OCI-LY1 (cell line): ENCODE data around the gene LTO1.

Source experiments
- H2AFZ ChIP-seq: fragments of 200-600 bp; sonication (generic), shearing (Covaris generic); 2 replicates; pipeline ENCODE4 v1.6.0; 2014; ENCODE audit warnings: antibody characterized with exemption, mild to moderate bottlenecking, low read length
- H3F3A ChIP-seq: fragments of 200-600 bp; sonication (generic), shearing (Covaris generic); 2 replicates; pipeline ENCODE4 v1.6.0; 2014; ENCODE audit warnings: mild to moderate bottlenecking, antibody characterized with exemption, low read length, moderate library complexity; ENCODE audit not compliant: insufficient read depth
- H3K27ac ChIP-seq: fragments of 200-600 bp; sonication (generic); 2 replicates; pipeline ENCODE4 v1.5.1; 2014; ENCODE audit warnings: low read length, mixed run types, mild to moderate bottlenecking, low read depth; ENCODE audit not compliant: poor library complexity, severe bottlenecking
- H3K27me3 ChIP-seq: fragments of 200-600 bp; sonication (generic); 2 replicates; pipeline ENCODE4 v1.6.0; 2014; ENCODE audit warnings: antibody characterized with exemption, mild to moderate bottlenecking, low read length, moderate library complexity; ENCODE audit not compliant: insufficient read depth
- H3K36me3 ChIP-seq: fragments of 200-600 bp; sonication (generic); 2 replicates; pipeline ENCODE4 v1.6.1; 2014; ENCODE audit warnings: mild to moderate bottlenecking, antibody characterized with exemption, low read length, moderate library complexity, mixed read lengths; ENCODE audit not compliant: insufficient read depth
- H3K4me1 ChIP-seq: fragments of 200-600 bp; sonication (generic); 2 replicates; pipeline ENCODE4 v1.5.1; 2014; ENCODE audit warnings: mild to moderate bottlenecking, low read length, moderate library complexity; ENCODE audit not compliant: insufficient read depth, severe bottlenecking
- H3K4me2 ChIP-seq: fragments of 200-600 bp; sonication (generic), shearing (Covaris generic); 2 replicates; pipeline ENCODE4 v1.6.1; 2014; ENCODE audit warnings: low read length
- H3K4me3 ChIP-seq: fragments of 200-600 bp; sonication (generic); 2 replicates; pipeline ENCODE4 v1.5.1; 2014; ENCODE audit warnings: low read length, low read depth, mild to moderate bottlenecking, mixed read lengths; ENCODE audit not compliant: poor library complexity, severe bottlenecking
- H3K79me2 ChIP-seq: fragments of 200-600 bp; shearing (Covaris generic); 2 replicates; pipeline ENCODE4 v1.6.1; 2016; ENCODE audit warnings: mixed run types, low read length, mixed read lengths; ENCODE audit not compliant: insufficient read depth
- H3K9ac ChIP-seq: fragments of 200-600 bp; sonication (generic), shearing (Covaris generic); 2 replicates; pipeline ENCODE4 v1.6.1; 2014; ENCODE audit warnings: mild to moderate bottlenecking, low read length, mixed read lengths
- H3K9me2 ChIP-seq: fragments of 200-600 bp; sonication (generic), shearing (Covaris generic); 2 replicates; pipeline ENCODE4 v1.6.1; 2014; ENCODE audit warnings: low read depth, mild to moderate bottlenecking, low read length, mixed read lengths
- H3K9me3 ChIP-seq: fragments of 200-600 bp; shearing (Covaris generic); 2 replicates; pipeline ENCODE4 v1.6.1; 2014; ENCODE audit warnings: low read length, mixed read lengths
- H4K20me1 ChIP-seq: fragments of 200-600 bp; sonication (generic), shearing (Covaris generic); 2 replicates; pipeline ENCODE4 v1.6.0; 2016; ENCODE audit warnings: mild to moderate bottlenecking, low read length; ENCODE audit not compliant: insufficient read depth
- CTCF ChIP-seq: fragments of 200-600 bp; sonication (generic), shearing (Covaris generic); IDR thresholded peaks from 2 replicates; pipeline ENCODE4 v1.5.1; 2017; ENCODE audit warnings: mild to moderate bottlenecking, antibody characterized with exemption, low read length, moderate library complexity, mixed read lengths
- EZH2 ChIP-seq: fragments of 200-600 bp; sonication (generic), shearing (Covaris generic); IDR thresholded peaks from 2 replicates; pipeline ENCODE4 v1.8.0; 2017; ENCODE audit warnings: borderline replicate concordance, mixed run types, mild to moderate bottlenecking, antibody characterized with exemption, low read length, moderate library complexity, mixed read lengths

Gene LTO1

GRCh38 chr11:69639831-69640230 lies 35.3 kb downstream of the LTO1 start:
- no peak overlapping the region for H3K4me3 ChIP-seq
- no peak overlapping the region for H3K27ac ChIP-seq
- H3F3A ChIP-seq: no peaks in the 10 kb centered on the region
- no peaks in the 10 kb centered on the region for H3K27me3 ChIP-seq
- no peak overlapping the region for H3K9ac ChIP-seq
- H3K4me2 ChIP-seq: no peak overlapping the region
- no peaks in the 10 kb centered on the region for H3K9me2 ChIP-seq
- H3K36me3 ChIP-seq: no peaks in the 10 kb centered on the region
- no peaks in the 10 kb centered on the region for H4K20me1 ChIP-seq
- no peaks in the 10 kb centered on the region for H3K9me3 ChIP-seq
- H2AFZ ChIP-seq: no peak overlapping the region
- no peaks in the 10 kb centered on the region for H3K79me2 ChIP-seq
- no peaks in the 10 kb centered on the region for H3K4me1 ChIP-seq
- TF ChIP-seq CTCF: no peak
- no peak for TF ChIP-seq EZH2

- Histone ChIP-seq H2AFZ (no peak overlapping the region), H3K4me2 (no peak overlapping the region), H3K36me3 (no peaks in the 10 kb centered on the region), H3K9ac (no peak overlapping the region), H3F3A (no peaks in the 10 kb centered on the region), H3K4me3 (no peak overlapping the region), H4K20me1 (no peaks in the 10 kb centered on the region), H3K79me2 (no peaks in the 10 kb centered on the region), H3K27ac (no peak overlapping the region), H3K9me3 (no peaks in the 10 kb centered on the region), H3K4me1 (no peaks in the 10 kb centered on the region), H3K9me2 (no peaks in the 10 kb centered on the region), H3K27me3 (no peaks in the 10 kb centered on the region)
- no peak for TF ChIP-seq CTCF
- no peak for TF ChIP-seq EZH2
Measured at GRCh38 chr11:69638941-69639681, 36.0 kb downstream of the LTO1 start.

GRCh38 chr11:69637941-69638871 lies 36.9 kb downstream of the LTO1 start:
- Histone ChIP-seq H3K27me3 (no peaks in the 10 kb centered on the region), H3K4me1 (no peaks in the 10 kb centered on the region), H3K36me3 (no peaks in the 10 kb centered on the region), H3K27ac (no peak overlapping the region), H3K4me2 (no peak overlapping the region), H3K79me2 (no peaks in the 10 kb centered on the region), H3K9me2 (no peaks in the 10 kb centered on the region), H2AFZ (no peak overlapping the region), H3F3A (no peaks in the 10 kb centered on the region), H3K9ac (no peak overlapping the region), H3K4me3 (no peak overlapping the region), H3K9me3 (no peaks in the 10 kb centered on the region), H4K20me1 (no peaks in the 10 kb centered on the region)
- no peak for TF ChIP-seq CTCF
- TF ChIP-seq EZH2: no peak
